ENCODE data around the gene FNIP2. TPM values are rescaled to one million over a fixed set of nuclear protein-coding genes. Genes with fewer than 3 reads are reported as not detected.

The FNIP2 gene
- total and polyA plus RNA-seq, 10 of the 15 experiments (the other 5 are each of a cell fraction or from before 2014, with no cell fraction given): 0.03 to 0.38 (median 0.15) TPM

DNA sequence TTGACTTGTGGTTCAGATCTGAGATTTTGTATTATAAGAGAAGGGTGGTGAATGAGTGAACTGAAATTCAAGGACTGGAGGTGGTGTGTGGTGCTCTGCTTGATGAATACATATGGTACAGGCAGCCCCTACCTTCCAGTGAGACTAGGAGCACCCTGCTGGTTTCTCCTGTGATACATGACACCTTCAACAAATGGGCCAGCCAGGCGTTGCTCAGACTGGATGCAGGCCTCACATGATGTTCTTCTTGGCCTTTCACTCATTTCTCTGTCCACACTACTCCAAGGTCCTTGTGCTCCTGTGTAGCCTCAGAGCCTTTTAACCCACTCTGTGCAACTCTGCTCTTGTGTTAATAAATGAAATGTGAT, 67.2 kb downstream of the FNIP2 start (continued):
- TF ChIP-seq, protein P1, sequence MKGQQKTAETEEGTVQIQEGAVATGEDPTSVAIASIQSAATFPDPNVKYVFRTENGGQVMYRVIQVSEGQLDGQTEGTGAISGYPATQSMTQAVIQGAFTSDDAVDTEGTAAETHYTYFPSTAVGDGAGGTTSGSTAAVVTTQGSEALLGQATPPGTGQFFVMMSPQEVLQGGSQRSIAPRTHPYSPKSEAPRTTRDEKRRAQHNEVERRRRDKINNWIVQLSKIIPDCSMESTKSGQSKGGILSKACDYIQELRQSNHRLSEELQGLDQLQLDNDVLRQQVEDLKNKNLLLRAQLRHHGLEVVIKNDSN (IDR thresholded peaks at IDR 0.05; ENCODE audit: borderline replicate concordance, extremely low read length, insufficient read depth, low read depth, low read length): no peak
- TF ChIP-seq KLF5 (IDR thresholded peaks at IDR 0.05; ENCODE audit: partially characterized antibody): no peak
- TF ChIP-seq, protein P2, sequence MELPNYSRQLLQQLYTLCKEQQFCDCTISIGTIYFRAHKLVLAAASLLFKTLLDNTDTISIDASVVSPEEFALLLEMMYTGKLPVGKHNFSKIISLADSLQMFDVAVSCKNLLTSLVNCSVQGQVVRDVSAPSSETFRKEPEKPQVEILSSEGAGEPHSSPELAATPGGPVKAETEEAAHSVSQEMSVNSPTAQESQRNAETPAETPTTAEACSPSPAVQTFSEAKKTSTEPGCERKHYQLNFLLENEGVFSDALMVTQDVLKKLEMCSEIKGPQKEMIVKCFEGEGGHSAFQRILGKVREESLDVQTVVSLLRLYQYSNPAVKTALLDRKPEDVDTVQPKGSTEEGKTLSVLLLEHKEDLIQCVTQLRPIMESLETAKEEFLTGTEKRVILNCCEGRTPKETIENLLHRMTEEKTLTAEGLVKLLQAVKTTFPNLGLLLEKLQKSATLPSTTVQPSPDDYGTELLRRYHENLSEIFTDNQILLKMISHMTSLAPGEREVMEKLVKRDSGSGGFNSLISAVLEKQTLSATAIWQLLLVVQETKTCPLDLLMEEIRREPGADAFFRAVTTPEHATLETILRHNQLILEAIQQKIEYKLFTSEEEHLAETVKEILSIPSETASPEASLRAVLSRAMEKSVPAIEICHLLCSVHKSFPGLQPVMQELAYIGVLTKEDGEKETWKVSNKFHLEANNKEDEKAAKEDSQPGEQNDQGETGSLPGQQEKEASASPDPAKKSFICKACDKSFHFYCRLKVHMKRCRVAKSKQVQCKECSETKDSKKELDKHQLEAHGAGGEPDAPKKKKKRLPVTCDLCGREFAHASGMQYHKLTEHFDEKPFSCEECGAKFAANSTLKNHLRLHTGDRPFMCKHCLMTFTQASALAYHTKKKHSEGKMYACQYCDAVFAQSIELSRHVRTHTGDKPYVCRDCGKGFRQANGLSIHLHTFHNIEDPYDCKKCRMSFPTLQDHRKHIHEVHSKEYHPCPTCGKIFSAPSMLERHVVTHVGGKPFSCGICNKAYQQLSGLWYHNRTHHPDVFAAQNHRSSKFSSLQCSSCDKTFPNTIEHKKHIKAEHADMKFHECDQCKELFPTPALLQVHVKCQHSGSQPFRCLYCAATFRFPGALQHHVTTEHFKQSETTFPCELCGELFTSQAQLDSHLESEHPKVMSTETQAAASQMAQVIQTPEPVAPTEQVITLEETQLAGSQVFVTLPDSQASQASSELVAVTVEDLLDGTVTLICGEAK (IDR thresholded peaks at IDR 0.05; ENCODE audit: borderline replicate concordance): no peak
- TF ChIP-seq MTA2 (IDR thresholded peaks at IDR 0.05; ENCODE audit: low read depth): no peak

DNA sequence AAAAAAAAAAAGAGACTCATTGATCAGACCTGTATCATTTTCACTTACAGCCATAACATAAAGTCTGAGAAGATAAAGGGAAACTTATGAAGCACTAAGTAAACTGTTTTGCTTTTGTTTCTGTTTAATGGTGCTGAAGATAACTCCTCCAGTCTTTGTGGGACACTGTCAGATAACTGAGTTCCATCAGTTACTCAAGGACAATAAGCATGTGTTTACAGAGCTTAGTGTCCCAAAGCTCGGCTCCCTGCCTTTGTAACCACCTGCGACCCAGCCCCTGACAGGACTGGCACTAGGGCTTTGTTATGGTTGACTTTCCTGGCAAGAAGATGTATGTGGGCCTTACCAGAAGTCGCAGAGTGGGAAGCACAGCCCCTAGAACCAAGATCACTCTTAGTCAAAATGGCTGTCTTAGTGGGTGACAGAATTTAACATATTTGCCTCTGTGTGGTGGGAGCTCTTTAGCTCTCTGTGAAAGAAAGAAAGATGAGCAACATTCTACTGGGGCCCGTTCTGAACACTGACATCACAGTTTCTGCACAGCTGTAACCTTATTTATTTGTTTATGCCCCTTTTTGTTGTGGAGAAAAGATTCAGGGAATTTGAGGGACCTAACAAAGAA, 68.1 kb downstream of the FNIP2 start:
- no peak overlapping the region for H3K4me3 ChIP-seq
- no TSS peak for BruUV-seq (replicated peaks)
- no peaks in the 10 kb centered on the region for H3K4me1 ChIP-seq (ENCODE audit: control insufficient read depth, insufficient read depth, low read length)
- ChIA-PET CTCF (interaction anchor here (0.7 to 2.0 kb wide), 2 partner anchors 13 to 15 kb away, joined by 3 to 8 read pairs; no protein-coding TSS in a partner anchor), SMC1A (ENCODE audit: uncharacterized antibody, unreplicated experiment) (interaction anchor here (0.6 to 1.7 kb wide), 4 partner anchors 10 to 111 kb away, joined by 3 to 7 read pairs (median 6); no protein-coding TSS in a partner anchor), POLR2A (interaction anchor here (0.6 kb wide), 1 partner anchor 42 kb away, joined by 5 read pairs; no protein-coding TSS in a partner anchor), RAD21 (ENCODE audit: unreplicated experiment) (interaction anchor here (1.0 kb wide), 1 partner anchor 15 kb away, joined by 3 read pairs; no protein-coding TSS in a partner anchor)
- intact Hi-C loops (cut with micrococcal nuclease; ENCODE audit: unreplicated experiment) (no loop called here), in situ Hi-C loops (cut with MboI) (no loop called here)
- WGBS (ENCODE audit: insufficient coverage, insufficient replicate concordance, low lambda C conversion rate, missing lambda C conversion rate): 35% methylated on average over 4 of the region's 4 CpGs
- no peak for ATAC-seq
- H3K27ac ChIP-seq (ENCODE audit: control insufficient read depth, insufficient read depth): no peak overlapping the region
- no peaks in the 10 kb centered on the region for H3K27me3 ChIP-seq (replicated peaks in 1 of 2; ENCODE audit: control insufficient read depth in 2 of 2, insufficient read depth in 2 of 2, low read length in 1 of 2)
- no peaks in the 10 kb centered on the region for H4K20me1 ChIP-seq (ENCODE audit: control insufficient read depth, insufficient read depth)
- TF ChIP-seq SP1 (IDR thresholded peaks at IDR 0.05; ENCODE audit: low read depth, low read length): no peak
- no peak for TF ChIP-seq ZBED1 (IDR thresholded peaks at IDR 0.05; ENCODE audit: borderline replicate concordance)
- TF ChIP-seq STAT1 (conservative IDR thresholded peaks at IDR 0.05): no peak
- TF ChIP-seq JUNB (IDR thresholded peaks at IDR 0.05): no peak
- TF ChIP-seq, protein P3, sequence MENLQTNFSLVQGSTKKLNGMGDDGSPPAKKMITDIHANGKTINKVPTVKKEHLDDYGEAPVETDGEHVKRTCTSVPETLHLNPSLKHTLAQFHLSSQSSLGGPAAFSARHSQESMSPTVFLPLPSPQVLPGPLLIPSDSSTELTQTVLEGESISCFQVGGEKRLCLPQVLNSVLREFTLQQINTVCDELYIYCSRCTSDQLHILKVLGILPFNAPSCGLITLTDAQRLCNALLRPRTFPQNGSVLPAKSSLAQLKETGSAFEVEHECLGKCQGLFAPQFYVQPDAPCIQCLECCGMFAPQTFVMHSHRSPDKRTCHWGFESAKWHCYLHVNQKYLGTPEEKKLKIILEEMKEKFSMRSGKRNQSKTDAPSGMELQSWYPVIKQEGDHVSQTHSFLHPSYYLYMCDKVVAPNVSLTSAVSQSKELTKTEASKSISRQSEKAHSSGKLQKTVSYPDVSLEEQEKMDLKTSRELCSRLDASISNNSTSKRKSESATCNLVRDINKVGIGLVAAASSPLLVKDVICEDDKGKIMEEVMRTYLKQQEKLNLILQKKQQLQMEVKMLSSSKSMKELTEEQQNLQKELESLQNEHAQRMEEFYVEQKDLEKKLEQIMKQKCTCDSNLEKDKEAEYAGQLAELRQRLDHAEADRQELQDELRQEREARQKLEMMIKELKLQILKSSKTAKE (IDR thresholded peaks at IDR 0.05; ENCODE audit: low read depth, poor library complexity, severe bottlenecking): no peak
- TF ChIP-seq NR2C2 (IDR thresholded peaks at IDR 0.05; ENCODE audit: borderline replicate concordance, control insufficient read depth, insufficient read length, low read depth): no peak
- no peak for TF ChIP-seq TCF12 (IDR thresholded peaks at IDR 0.05; ENCODE audit: low read depth, low read length)
- no peak for TF ChIP-seq MYC (IDR thresholded peaks at IDR 0.05; ENCODE audit: insufficient read depth, insufficient read length, insufficient replicate concordance, low read length, severe bottlenecking)
- no peak overlapping the region for H3K9ac ChIP-seq (ENCODE audit: control insufficient read depth, insufficient read depth, low read length)
- H3K36me3 ChIP-seq (ENCODE audit: control insufficient read depth in 2 of 2, insufficient read depth in 2 of 2, low read length in 1 of 2): no peaks in the 10 kb centered on the region
- no peak for FAIRE-seq
- H2AFZ ChIP-seq (ENCODE audit: control insufficient read depth, low read depth, low read length): no peak overlapping the region
- H3K9me3 ChIP-seq (replicated peaks; ENCODE audit: control insufficient read depth, insufficient read depth, low read length): no peaks in the 10 kb centered on the region
- no peak for DNase-seq (ENCODE audit: low read depth, low spot score)
- H3K79me2 ChIP-seq (ENCODE audit: control insufficient read depth, insufficient read depth, low read length): no peaks in the 10 kb centered on the region
- no peak overlapping the region for H3K4me2 ChIP-seq (ENCODE audit: control insufficient read depth, insufficient read depth)

Data from GM12878 (cell line).